ENCODE measurements around the gene PLEKHM3.

DNA sequence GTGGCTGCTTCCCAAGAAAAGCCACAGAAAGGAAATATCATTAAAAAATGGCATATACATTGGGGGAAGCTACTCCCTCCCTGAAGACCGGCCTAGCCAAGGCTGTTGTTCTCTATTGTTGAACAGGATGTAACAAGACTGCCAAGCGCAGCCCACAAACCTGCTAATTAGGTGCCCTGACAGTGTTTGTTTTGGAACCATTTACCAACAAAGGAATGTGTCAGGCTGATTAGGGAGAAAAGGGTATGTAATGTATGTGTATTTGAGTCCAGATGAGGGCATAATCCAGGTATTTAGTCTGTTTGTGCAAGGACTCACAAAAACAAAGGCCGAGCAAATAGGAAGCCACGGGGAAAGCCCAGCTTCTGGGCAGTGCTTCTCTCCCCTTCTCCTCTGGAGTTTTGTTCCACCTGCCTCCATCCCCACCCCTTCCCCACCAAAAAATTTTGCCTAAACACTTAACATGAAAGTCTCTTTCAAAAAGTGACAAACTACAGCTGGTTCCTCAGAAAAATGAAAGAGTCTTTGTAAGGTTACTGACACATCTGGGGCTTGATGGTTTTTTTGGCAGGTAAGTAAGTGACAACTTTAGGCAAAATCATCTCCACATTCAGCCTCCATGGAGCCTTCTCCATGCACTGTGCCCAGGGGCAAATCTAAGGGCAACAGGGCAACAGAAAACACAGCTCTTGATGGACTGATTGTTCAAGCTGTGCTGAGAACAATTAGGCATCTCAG is 177.4 kb downstream of the PLEKHM3 start:
- no peak for TF ChIP-seq MYC (IDR thresholded peaks at IDR 0.05; ENCODE audit: low read depth, low read length)
- TF ChIP-seq, protein P1, sequence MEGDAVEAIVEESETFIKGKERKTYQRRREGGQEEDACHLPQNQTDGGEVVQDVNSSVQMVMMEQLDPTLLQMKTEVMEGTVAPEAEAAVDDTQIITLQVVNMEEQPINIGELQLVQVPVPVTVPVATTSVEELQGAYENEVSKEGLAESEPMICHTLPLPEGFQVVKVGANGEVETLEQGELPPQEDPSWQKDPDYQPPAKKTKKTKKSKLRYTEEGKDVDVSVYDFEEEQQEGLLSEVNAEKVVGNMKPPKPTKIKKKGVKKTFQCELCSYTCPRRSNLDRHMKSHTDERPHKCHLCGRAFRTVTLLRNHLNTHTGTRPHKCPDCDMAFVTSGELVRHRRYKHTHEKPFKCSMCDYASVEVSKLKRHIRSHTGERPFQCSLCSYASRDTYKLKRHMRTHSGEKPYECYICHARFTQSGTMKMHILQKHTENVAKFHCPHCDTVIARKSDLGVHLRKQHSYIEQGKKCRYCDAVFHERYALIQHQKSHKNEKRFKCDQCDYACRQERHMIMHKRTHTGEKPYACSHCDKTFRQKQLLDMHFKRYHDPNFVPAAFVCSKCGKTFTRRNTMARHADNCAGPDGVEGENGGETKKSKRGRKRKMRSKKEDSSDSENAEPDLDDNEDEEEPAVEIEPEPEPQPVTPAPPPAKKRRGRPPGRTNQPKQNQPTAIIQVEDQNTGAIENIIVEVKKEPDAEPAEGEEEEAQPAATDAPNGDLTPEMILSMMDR (IDR thresholded peaks at IDR 0.05; ENCODE audit: low read depth, low read length), result no peak
- no peak for TF ChIP-seq POLR2A (IDR thresholded peaks at IDR 0.05; ENCODE audit: extremely low read depth, insufficient read length)
